Tibial nerve (tissue), 4 donors: ENCODE data around the gene ARSG. TPM values are rescaled to one million over a fixed set of nuclear protein-coding genes. Genes with fewer than 3 reads are reported as not detected.
"Not testable (repeated sequence)": the region's sequence is repeated elsewhere in the genome, so short reads cannot be mapped to it uniquely, and the experiment has no call there.

Experiments used
- DNase-seq, 2 donors: peaks; one replicate each; pipeline ENCODE4 v3.0.0-alpha.2; 2019; ENCODE audit warnings: low spot score in 2 of 2
- H3K27ac ChIP-seq, 4 donors: fragments of 200-600 bp; sonication (generic) in 3 of 4; one replicate each; pipeline ENCODE4 v1.5.1; 2017 to 2019; ENCODE audit warnings: mild to moderate bottlenecking in 1 of 4
- H3K27me3 ChIP-seq, 2 donors: fragments of 200-600 bp; sonication (generic) in 1 of 2; one replicate each; pipeline versions ENCODE4 v1.5.1 to v1.6.0; 2017 to 2019
- H3K36me3 ChIP-seq, 3 donors: fragments of 200-600 bp; sonication (generic); one replicate each; pipeline ENCODE4 v1.5.1; 2018 to 2019
- H3K4me1 ChIP-seq, 4 donors: fragments of 200-600 bp; sonication (generic) in 3 of 4; one replicate each; pipeline ENCODE4 v1.5.1; 2017 to 2019
- H3K4me3 ChIP-seq, 4 donors: fragments of 200-600 bp; sonication (generic) in 3 of 4; one replicate each; pipeline ENCODE4 v1.5.1; 2017 to 2019; ENCODE audit warnings: mild to moderate bottlenecking in 1 of 4, moderate library complexity in 1 of 4
- H3K9me3 ChIP-seq, 4 donors: fragments of 200-600 bp; sonication (generic) in 3 of 4; one replicate each; pipeline ENCODE4 v1.5.1; 2017 to 2019
- CTCF ChIP-seq, 5 experiments: fragments of 200-600 bp in 3 of 5; fragments of 450-650 bp in 2 of 5; sonication (generic) in 3 of 5; IDR thresholded peaks; one replicate each; pipeline ENCODE4 v1.5.1; 2016 to 2019; ENCODE audit warnings: antibody characterized with exemption in 5 of 5, mild to moderate bottlenecking in 3 of 5, moderate library complexity in 2 of 5
- EP300 ChIP-seq, 2 donors: sonication (generic); formaldehyde crosslinking; IDR thresholded peaks; one replicate each; pipeline ENCODE4 v1.6.1; 2017; ENCODE audit warnings: antibody characterized with exemption in 2 of 2, mild to moderate bottlenecking in 1 of 2
- POLR2A ChIP-seq, 2 donors: fragments of 450-650 bp; IDR thresholded peaks; one replicate each; pipeline ENCODE4 v1.6.1; 2017; ENCODE audit warnings: antibody characterized with exemption in 2 of 2, mild to moderate bottlenecking in 2 of 2, moderate library complexity in 2 of 2
- WGBS, 2 donors: methylation state at CpG; one replicate each; pipeline ENCODE4 v1.1.5; 2018; 5-methylcytosine and 5-hydroxymethylcytosine counted together
- total RNA-seq, 4 donors: library from RNA; depleted of rRNA; stranded (reverse); fragments of >200 nt; gene quantifications; one replicate each; pipeline ENCODE4 v1.1.0, GENCODE V29; 2016

ARSG gene
- total RNA-seq, 4 donors from 2014 or later = 2.1 to 11.4 (median 4.1) TPM

- no peaks in the 10 kb centered on the region for H3K36me3 ChIP-seq
- no peak for DNase-seq
- no peak overlapping the region for H3K4me3 ChIP-seq
- H3K27ac ChIP-seq = no peak overlapping the region
- peaks cover 0 to 30% (median 0%) of the 10 kb centered on the region in 4 donors for H3K9me3 ChIP-seq
- WGBS, 2 donors = 85 to 92% methylated on average over 7 of the region's 7 CpGs
- H3K27me3 ChIP-seq = no peaks in the 10 kb centered on the region
- H3K4me1 ChIP-seq = no peaks in the 10 kb centered on the region
- TF ChIP-seq POLR2A (IDR thresholded peaks at IDR 0.05) (no peak), EP300 (IDR thresholded peaks at IDR 0.05) (no peak), CTCF (IDR thresholded peaks at IDR 0.05) (no peak)
Observed at GRCh38 chr17:68329331-68329730, 38.0 kb downstream of the ARSG start.

- H3K4me1 ChIP-seq, H3K27ac ChIP-seq, H3K27me3 ChIP-seq, H3K36me3 ChIP-seq, H3K4me3 ChIP-seq, DNase-seq: not testable (repeated sequence)
- WGBS, 2 donors = 90 to 93% methylated on average over 12 of the region's 12 CpGs
- H3K9me3 ChIP-seq = peaks cover 0 to 30% (median 0%) of the 10 kb centered on the region in 4 donors
Observed at GRCh38 chr17:68331932-68332331, 40.6 kb downstream of the ARSG start.

GRCh38 chr17:68334393-68334792, 43.1 kb downstream of the ARSG start:
- TF ChIP-seq CTCF (IDR thresholded peaks at IDR 0.05) (no peak), EP300 (IDR thresholded peaks at IDR 0.05) (no peak), POLR2A (IDR thresholded peaks at IDR 0.05) (no peak)
- Histone ChIP-seq H3K36me3 (no peaks in the 10 kb centered on the region), H3K4me3 (no peak overlapping the region), H3K4me1 (no peaks in the 10 kb centered on the region), H3K9me3 (peaks cover 0 to 30% (median 0%) of the 10 kb centered on the region in 4 donors), H3K27me3 (no peaks in the 10 kb centered on the region), H3K27ac (no peak overlapping the region)
- DNase-seq = no peak
- WGBS, 2 donors = 87 to 91% methylated on average over 9 of the region's 9 CpGs

GRCh38 chr17:68341482-68341881, 50.2 kb downstream of the ARSG start:
- no peak overlapping the region for H3K27ac ChIP-seq
- no peak for DNase-seq
- H3K4me3 ChIP-seq = no peak overlapping the region
- no peaks in the 10 kb centered on the region for H3K9me3 ChIP-seq
- peaks cover 0 to 17% (median 0%) of the 10 kb centered on the region in 3 donors for H3K36me3 ChIP-seq
- 79 to 80% methylated on average over 5 of the region's 5 CpGs for WGBS, 2 donors
- TF ChIP-seq CTCF (IDR thresholded peaks at IDR 0.05) (no peak), EP300 (IDR thresholded peaks at IDR 0.05) (no peak), POLR2A (IDR thresholded peaks at IDR 0.05) (no peak)
- no peaks in the 10 kb centered on the region for H3K4me1 ChIP-seq
- no peaks in the 10 kb centered on the region for H3K27me3 ChIP-seq

DNA sequence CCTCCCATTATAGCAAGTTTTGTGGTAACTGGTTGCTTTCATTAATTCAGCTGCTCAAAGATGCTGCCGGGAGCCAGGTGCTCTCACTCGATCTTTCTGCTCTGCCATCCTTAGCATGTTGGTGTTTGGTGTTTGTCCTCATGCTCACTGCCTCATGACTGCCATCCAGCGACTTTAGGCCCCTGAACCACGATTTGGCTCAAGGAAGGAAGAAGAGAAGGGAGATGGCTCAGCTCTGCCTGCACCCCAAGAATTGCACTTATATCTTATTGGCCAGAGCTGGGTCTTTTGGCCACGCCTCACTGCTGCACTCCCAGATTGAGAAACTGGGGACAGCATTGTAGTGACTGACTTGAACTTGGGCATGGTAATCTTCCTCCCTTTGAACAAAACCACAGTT, 52.7 kb downstream of the ARSG start:
- DNase-seq = no peak
- H3K36me3 ChIP-seq = peaks cover 0 to 39% (median 0%) of the 10 kb centered on the region in 3 donors
- H3K27ac ChIP-seq = no peak overlapping the region
- WGBS, 2 donors = 81 to 91% methylated on average over 5 of the region's 5 CpGs
- no peaks in the 10 kb centered on the region for H3K27me3 ChIP-seq
- no peak overlapping the region for H3K4me3 ChIP-seq
- no peaks in the 10 kb centered on the region for H3K9me3 ChIP-seq
- TF ChIP-seq EP300 (IDR thresholded peaks at IDR 0.05) (no peak), POLR2A (IDR thresholded peaks at IDR 0.05) (no peak)
- no peaks in the 10 kb centered on the region for H3K4me1 ChIP-seq

DNA sequence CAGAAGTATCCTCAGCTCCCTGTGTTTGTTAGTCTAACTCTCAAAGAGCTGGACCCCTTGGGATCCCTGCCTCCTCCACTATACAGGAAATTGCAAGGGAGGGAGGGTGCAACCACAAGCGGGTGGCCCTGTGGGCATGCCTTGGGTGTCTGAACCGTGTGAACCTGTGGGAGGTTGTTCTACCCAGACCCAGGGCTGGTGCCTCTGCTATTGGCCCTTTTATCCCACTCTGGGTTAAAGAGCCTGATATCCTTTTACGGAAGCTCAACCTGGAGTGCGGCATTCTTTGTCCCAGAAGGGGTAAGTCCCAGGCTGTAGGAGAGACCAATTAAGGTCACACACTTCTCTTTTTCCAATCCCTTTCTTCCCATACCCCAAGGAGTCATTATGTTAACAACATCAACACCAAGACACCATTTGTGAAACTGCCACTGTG, 53.4 kb downstream of the ARSG start:
- no peak for DNase-seq
- no peaks in the 10 kb centered on the region for H3K27me3 ChIP-seq
- H3K27ac ChIP-seq = no peak overlapping the region
- no peak for TF ChIP-seq POLR2A (IDR thresholded peaks at IDR 0.05)
- TF ChIP-seq CTCF (IDR thresholded peaks at IDR 0.05) = no peak
- no peak for TF ChIP-seq EP300 (IDR thresholded peaks at IDR 0.05)
- H3K36me3 ChIP-seq = peaks cover 0 to 39% (median 0%) of the 10 kb centered on the region in 3 donors
- H3K4me3 ChIP-seq = no peak overlapping the region
- no peaks in the 10 kb centered on the region for H3K4me1 ChIP-seq
- H3K9me3 ChIP-seq = no peaks in the 10 kb centered on the region
- 57 to 62% methylated on average over 4 of the region's 4 CpGs for WGBS, 2 donors
